ENCODE measurements around the gene AUNIP. TPM values are rescaled to one million over a fixed set of nuclear protein-coding genes. Genes with fewer than 3 reads are reported as not detected.

The AUNIP gene
- total RNA-seq, 1 donor from 2014 or later: 7.2 TPM

DNA sequence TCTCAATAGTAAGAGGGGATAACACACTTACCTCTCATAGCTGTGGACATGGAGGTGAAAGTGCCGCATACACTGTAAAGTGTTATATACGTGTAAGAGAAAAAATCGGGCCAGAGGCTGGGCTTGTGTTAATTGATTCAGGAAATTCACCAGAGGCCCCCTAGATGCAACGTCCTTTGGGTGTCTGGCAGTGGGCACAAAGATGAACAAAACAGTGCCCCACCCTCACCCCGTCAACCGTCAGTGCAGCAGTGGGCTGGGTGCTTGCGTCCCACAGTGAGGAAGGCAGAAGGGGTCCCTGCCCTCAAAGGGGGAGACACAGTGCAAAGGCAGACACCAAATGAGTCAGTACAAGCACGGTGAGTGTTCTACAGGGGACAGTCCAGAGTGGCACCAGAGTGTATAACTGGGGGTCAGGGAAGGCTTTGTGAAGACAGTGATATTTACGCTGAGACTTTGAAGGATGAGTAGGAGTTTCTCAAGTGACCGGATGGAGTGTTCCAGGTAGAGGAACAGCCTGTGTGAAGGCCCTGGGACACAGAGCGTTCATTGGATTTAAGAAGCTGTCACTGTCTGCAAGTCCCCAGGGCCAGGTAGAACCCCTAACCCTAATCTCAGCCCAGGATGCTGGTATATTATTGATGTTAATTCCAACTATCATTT is 46.1 kb downstream of the AUNIP start:
- peaks cover 4% of the 10 kb centered on the region for H3K4me1 Mint-ChIP-seq (ENCODE audit: unreplicated experiment)
- H3K9me3 Mint-ChIP-seq: no peaks in the 10 kb centered on the region
- H3K36me3 Mint-ChIP-seq: no peaks in the 10 kb centered on the region
- TF ChIP-seq, protein P1, sequence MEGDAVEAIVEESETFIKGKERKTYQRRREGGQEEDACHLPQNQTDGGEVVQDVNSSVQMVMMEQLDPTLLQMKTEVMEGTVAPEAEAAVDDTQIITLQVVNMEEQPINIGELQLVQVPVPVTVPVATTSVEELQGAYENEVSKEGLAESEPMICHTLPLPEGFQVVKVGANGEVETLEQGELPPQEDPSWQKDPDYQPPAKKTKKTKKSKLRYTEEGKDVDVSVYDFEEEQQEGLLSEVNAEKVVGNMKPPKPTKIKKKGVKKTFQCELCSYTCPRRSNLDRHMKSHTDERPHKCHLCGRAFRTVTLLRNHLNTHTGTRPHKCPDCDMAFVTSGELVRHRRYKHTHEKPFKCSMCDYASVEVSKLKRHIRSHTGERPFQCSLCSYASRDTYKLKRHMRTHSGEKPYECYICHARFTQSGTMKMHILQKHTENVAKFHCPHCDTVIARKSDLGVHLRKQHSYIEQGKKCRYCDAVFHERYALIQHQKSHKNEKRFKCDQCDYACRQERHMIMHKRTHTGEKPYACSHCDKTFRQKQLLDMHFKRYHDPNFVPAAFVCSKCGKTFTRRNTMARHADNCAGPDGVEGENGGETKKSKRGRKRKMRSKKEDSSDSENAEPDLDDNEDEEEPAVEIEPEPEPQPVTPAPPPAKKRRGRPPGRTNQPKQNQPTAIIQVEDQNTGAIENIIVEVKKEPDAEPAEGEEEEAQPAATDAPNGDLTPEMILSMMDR (conservative IDR thresholded peaks at IDR 0.05): no peak
- no peak overlapping the region for H3K4me3 Mint-ChIP-seq
- H3K27me3 Mint-ChIP-seq: no peaks in the 10 kb centered on the region
- no peak overlapping the region for H3K27ac Mint-ChIP-seq
- no peak for DNase-seq (ENCODE audit: extremely low spot score, unreplicated experiment)

DNA sequence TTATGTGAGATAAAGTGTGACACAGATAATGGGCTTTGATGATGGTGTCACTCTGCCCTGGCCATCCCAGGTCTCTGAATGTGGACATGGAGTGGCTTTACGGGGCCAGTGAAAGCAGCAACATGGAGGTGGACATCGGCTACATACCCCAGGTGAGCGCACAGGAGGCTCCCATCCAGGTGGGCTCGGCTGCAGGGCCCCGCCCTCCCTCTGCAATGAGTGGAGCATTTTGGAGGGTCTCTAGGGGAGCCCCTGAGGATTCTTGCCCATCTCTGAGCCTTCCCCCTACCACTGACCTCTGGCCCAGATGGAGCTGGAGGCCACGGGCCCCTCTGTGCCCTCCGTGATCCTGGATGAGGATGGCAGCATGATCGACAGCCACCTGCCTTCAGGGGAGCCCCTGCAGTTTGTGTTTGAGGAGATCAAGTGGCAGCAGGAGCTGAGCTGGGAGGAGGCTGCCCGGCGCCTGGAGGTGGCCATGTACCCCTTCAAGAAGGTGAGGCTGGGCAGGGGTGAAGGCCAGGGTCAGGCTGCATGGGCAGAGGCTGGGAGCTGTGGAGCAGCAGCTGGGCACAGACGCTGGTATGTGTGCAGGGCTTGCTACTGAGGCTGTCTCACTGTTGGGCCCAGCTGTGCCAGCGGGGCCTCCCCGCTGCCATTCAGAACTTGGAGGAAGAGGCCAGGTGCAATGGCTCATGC is 47.7 kb downstream of the AUNIP start:
- Mint-ChIP-seq H3K36me3 (no peaks in the 10 kb centered on the region), H3K4me3 (no peak overlapping the region)
- TF ChIP-seq, protein P1 (conservative IDR thresholded peaks at IDR 0.05): no peak

GRCh38 chr1:25810341-25811299 is 48.6 kb downstream of the AUNIP start:
- Mint-ChIP-seq H3K4me1 (ENCODE audit: unreplicated experiment) (no peaks in the 10 kb centered on the region), H3K27me3 (no peaks in the 10 kb centered on the region), H3K36me3 (peaks cover 4% of the 10 kb centered on the region), H3K27ac (no peak overlapping the region), H3K9me3 (no peaks in the 10 kb centered on the region), H3K4me3 (no peak overlapping the region)
- TF ChIP-seq, protein P1 (conservative IDR thresholded peaks at IDR 0.05): peak; percentile 98
- peak; percentile 87 for DNase-seq (ENCODE audit: extremely low spot score, unreplicated experiment)

More for the DNA sequence above, 47.7 kb downstream of the AUNIP start:
- Mint-ChIP-seq H3K4me1 (ENCODE audit: unreplicated experiment) (no peaks in the 10 kb centered on the region), H3K9me3 (no peaks in the 10 kb centered on the region), H3K27ac (no peak overlapping the region), H3K27me3 (no peaks in the 10 kb centered on the region)
- no peak for DNase-seq (ENCODE audit: extremely low spot score, unreplicated experiment)

GRCh38 chr1:25809929-25810328 is 49.3 kb downstream of the AUNIP start:
- H3K27me3 Mint-ChIP-seq: no peaks in the 10 kb centered on the region
- H3K9me3 Mint-ChIP-seq: no peaks in the 10 kb centered on the region
- no peak overlapping the region for H3K4me3 Mint-ChIP-seq
- no peak overlapping the region for H3K27ac Mint-ChIP-seq
- H3K36me3 Mint-ChIP-seq: peaks cover 5% of the 10 kb centered on the region
- no peak for DNase-seq (ENCODE audit: extremely low spot score, unreplicated experiment)
- TF ChIP-seq, protein P1 (conservative IDR thresholded peaks at IDR 0.05): no peak
- peaks cover 4% of the 10 kb centered on the region for H3K4me1 Mint-ChIP-seq (ENCODE audit: unreplicated experiment)

DNA sequence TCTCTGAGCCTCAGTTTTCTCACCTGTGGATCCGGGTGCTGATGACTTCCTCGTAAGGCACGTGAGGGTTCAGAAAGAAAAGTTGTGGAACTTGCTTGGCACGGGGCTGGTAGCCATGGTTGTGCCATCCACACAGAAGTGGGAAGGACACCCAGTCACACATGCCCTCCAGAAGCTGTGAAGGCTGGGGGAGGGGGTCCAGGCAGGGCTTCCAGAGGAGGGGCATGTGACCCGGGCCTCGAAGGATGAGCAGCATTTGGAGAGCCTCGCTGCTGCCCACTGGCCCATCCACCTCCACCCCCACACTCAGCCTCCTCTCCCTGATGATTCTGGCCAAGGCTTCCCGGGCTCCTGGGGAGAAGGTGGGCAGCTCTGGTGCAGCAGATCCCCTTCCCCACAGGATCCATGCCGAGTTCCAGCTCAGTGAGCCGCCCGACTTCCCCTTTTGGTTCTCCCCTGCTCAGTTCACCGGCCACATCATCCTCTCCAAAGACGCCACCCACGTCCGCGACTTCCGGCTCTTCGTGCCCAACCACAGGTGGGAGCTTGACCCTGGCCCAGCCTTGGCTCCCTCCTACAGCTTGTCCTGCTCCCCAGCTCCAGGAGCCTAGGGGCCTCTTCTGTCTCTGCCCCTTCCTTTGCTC is 49.9 kb downstream of the AUNIP start:
- Mint-ChIP-seq H3K4me1 (ENCODE audit: unreplicated experiment) (peaks cover 7% of the 10 kb centered on the region), H3K4me3 (no peak overlapping the region), H3K27me3 (no peaks in the 10 kb centered on the region), H3K27ac (no peak overlapping the region), H3K36me3 (peaks cover 5% of the 10 kb centered on the region), H3K9me3 (no peaks in the 10 kb centered on the region)
- no peak for DNase-seq (ENCODE audit: extremely low spot score, unreplicated experiment)
- TF ChIP-seq, protein P1 (conservative IDR thresholded peaks at IDR 0.05): no peak
